Activated T-helper 17 cell treated with anti-CD3 and anti-CD28 coated beads, Interleukin-2, amount 50 U/mL, for 72 hours (primary cell): ENCODE measurements around the gene CPLX4. TPM values are rescaled to one million over a fixed set of nuclear protein-coding genes. Genes with fewer than 3 reads are reported as not detected.

Experiments
- ATAC-seq: fragments of 150-1000 bp; cut with Tn5 transposase; replicated peaks from 2 replicates; pipeline ENCODE4 v1.10.0; 2021; ENCODE audit warnings: mild to moderate bottlenecking, moderate library complexity
- H3K27ac Mint-ChIP-seq: one replicate; pipeline ENCODE4 v1.8.0; 2022; ENCODE audit warnings: mixed read lengths
- H3K27me3 Mint-ChIP-seq: one replicate; pipeline ENCODE4 v1.8.0; 2022; ENCODE audit warnings: mixed read lengths
- H3K36me3 Mint-ChIP-seq: one replicate; pipeline ENCODE4 v1.8.0; 2022; ENCODE audit warnings: low read depth, mild to moderate bottlenecking, mixed read lengths
- H3K4me1 Mint-ChIP-seq: one replicate; pipeline ENCODE4 v1.8.0; 2022; ENCODE audit warnings: mixed read lengths
- H3K4me3 Mint-ChIP-seq: one replicate; pipeline ENCODE4 v1.8.0; 2022; ENCODE audit warnings: mild to moderate bottlenecking, mixed read lengths
- H3K9me3 Mint-ChIP-seq: one replicate; pipeline ENCODE4 v1.8.0; 2022; ENCODE audit warnings: mixed read lengths
- total RNA-seq, 2 donors: library from RNA; stranded (reverse); gene quantifications; one replicate each; pipeline ENCODE4 v1.2.3, GENCODE V29; 2022

CPLX4 gene
- total RNA-seq, 2 donors from 2014 or later = not detected

DNA sequence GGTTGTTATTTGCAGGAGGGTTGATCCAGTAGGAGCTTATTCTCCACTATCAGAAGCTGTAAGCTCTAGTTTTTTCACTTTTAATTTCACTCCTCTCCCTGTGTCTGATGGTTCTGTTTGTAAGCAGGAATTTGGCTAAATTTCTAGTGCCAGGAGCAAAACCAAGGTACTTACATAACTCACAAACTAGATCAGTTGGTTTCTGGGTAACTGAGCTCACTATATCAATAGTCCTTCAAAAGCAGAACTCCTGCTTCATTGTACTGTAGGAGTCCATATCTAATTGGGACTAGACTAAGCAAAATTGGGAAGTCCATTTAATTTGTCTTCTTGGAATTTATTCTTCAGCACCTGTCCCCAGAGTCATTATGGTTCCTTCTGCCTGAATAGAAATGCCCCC, 25.1 kb downstream of the CPLX4 start:
- Mint-ChIP-seq H3K27me3 (peaks cover 35% of the 10 kb centered on the region), H3K36me3 (no peaks in the 10 kb centered on the region), H3K4me3 (no peak overlapping the region), H3K4me1 (no peaks in the 10 kb centered on the region), H3K27ac (no peak overlapping the region), H3K9me3 (no peaks in the 10 kb centered on the region)
- no peak for ATAC-seq

DNA sequence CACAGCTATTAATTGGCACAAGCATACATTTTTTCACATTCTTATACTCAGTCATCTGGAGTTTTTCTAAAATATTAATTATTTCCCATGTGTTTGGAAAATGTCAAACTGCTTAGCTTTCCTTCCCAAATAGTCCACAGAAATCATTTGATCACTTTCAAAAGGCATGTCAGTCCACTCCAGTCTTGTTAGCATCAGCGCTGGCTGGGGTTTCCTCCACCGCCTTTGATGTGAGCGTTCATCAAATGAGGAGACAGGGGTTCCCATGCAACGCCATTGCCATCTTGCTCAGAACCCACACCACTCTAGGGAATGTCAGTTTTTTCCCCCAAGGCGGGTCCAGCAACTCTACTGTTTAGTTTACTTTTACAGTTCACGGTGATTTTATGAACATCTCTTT, 32.1 kb downstream of the CPLX4 start:
- Mint-ChIP-seq H3K27me3 (peaks cover 54% of the 10 kb centered on the region), H3K9me3 (no peaks in the 10 kb centered on the region), H3K4me3 (no peak overlapping the region), H3K36me3 (no peaks in the 10 kb centered on the region), H3K4me1 (peaks cover 3% of the 10 kb centered on the region), H3K27ac (no peak overlapping the region)
- no peak for ATAC-seq

DNA sequence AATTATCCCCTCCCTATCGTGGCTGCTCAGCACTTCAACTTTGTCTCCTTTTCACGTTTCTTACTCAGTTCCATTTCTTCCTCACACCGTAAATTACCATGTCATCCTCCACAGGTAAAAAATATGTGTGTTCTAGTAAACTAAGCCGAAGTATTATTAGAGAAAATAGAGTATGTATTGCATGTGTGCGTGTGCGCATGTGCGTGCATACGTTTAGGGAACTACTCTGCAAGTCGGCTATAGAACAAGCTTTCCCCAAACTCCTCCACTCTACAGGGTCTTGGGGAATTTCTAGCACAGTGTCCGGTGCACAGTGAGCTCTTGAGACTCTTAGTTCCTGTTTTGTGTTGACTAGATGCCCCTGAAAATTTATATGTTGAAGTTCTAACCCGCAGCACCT, 36.1 kb downstream of the CPLX4 start:
- Mint-ChIP-seq H3K4me1 (peaks cover under 1% of the 10 kb centered on the region), H3K27me3 (peaks cover 63% of the 10 kb centered on the region), H3K27ac (no peak overlapping the region), H3K9me3 (no peaks in the 10 kb centered on the region), H3K4me3 (no peak overlapping the region), H3K36me3 (no peaks in the 10 kb centered on the region)
- ATAC-seq = no peak

DNA sequence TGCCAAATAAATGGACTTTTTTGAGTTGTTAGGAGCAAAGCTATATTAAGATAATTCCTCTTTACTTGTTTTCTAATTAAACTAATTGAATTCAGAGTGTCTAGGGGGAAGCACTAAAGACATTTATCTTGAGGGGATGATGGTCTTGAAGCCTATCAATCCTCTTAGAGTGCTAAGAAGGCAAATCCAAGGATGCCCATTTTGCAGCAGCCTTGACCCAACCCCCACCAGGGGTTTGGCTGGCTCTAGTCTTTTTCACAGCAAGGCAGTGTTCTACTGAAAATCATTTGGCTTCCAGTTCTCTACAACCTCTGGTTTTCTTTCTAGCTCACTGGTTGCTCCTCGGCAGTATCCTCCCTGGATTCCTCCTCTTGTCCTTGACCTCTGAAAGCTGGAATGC, 38.7 kb downstream of the CPLX4 start:
- no peak for ATAC-seq
- H3K27ac Mint-ChIP-seq = no peak overlapping the region
- peaks cover 1% of the 10 kb centered on the region for H3K36me3 Mint-ChIP-seq
- no peaks in the 10 kb centered on the region for H3K9me3 Mint-ChIP-seq
- peaks cover 66% of the 10 kb centered on the region for H3K27me3 Mint-ChIP-seq
- no peak overlapping the region for H3K4me3 Mint-ChIP-seq
- H3K4me1 Mint-ChIP-seq = no peaks in the 10 kb centered on the region

DNA sequence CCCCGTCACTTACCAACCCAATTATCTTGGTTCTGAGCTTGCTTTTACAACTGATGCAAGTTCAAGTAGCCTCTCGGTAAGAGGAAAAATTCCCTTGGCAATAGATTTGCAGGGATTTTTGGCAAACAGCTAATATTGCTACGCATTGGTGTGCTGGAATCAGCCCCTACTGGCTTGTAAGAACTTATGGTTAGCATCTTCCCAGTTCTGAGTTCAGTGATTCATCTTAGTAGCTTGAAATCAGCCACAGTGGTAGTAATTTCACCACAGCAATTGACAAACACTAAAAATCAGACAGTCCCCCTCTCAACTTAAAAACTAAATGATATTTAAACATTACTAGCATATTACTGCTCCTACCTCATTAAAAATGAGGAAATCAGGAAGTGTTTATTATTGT, 39.3 kb downstream of the CPLX4 start:
- no peak overlapping the region for H3K27ac Mint-ChIP-seq
- H3K9me3 Mint-ChIP-seq = no peaks in the 10 kb centered on the region
- ATAC-seq = no peak
- no peaks in the 10 kb centered on the region for H3K4me1 Mint-ChIP-seq
- H3K4me3 Mint-ChIP-seq = no peak overlapping the region
- peaks cover 5% of the 10 kb centered on the region for H3K36me3 Mint-ChIP-seq
- peaks cover 66% of the 10 kb centered on the region for H3K27me3 Mint-ChIP-seq

DNA sequence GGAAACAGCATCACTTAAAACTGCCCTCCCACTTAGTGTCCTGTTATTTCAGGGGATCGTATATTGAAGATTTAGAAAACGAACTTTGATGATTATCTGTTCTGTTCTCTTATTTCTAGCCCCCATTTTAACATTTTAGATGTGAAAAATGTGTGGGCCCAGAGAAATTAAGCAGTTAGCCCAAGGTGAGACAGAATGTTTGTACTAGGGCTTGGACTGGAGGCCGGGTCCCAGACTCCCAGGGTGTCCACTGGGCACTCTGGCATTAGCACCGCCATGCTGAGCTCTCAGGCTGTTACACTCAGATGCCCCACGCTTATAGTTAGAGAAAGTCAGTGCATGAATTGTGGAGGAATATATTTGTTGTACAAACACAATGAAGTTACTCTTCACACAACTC, 39.7 kb downstream of the CPLX4 start:
- H3K27me3 Mint-ChIP-seq = peaks cover 69% of the 10 kb centered on the region
- H3K4me3 Mint-ChIP-seq = no peak overlapping the region
- H3K27ac Mint-ChIP-seq = no peak overlapping the region
- H3K36me3 Mint-ChIP-seq = peaks cover 5% of the 10 kb centered on the region
- no peaks in the 10 kb centered on the region for H3K9me3 Mint-ChIP-seq
- no peak for ATAC-seq
- H3K4me1 Mint-ChIP-seq = no peaks in the 10 kb centered on the region

DNA sequence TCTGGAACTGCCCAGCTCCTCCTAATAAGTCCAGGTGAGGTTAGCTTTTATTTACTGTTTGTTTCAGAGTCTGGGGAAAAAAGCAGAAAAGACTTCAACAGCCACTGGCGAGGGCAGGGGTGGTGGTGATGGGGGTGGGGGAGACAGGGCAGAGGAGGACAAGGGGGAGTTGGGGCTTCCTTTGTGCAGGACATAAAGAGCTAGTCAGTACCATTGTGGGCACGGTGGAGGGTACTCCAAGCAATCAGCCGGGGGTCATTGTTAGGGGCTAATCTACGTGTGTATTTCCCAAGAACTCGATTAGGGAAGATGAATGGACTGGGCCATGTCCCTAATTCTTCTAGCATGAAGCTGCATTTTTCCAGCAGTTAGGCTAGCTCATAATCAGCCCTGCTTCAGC, 42.4 kb downstream of the CPLX4 start:
- Mint-ChIP-seq H3K9me3 (no peaks in the 10 kb centered on the region), H3K36me3 (peaks cover 5% of the 10 kb centered on the region), H3K27ac (no peak overlapping the region), H3K4me1 (no peaks in the 10 kb centered on the region), H3K27me3 (peaks cover 69% of the 10 kb centered on the region), H3K4me3 (no peak overlapping the region)
- no peak for ATAC-seq

DNA sequence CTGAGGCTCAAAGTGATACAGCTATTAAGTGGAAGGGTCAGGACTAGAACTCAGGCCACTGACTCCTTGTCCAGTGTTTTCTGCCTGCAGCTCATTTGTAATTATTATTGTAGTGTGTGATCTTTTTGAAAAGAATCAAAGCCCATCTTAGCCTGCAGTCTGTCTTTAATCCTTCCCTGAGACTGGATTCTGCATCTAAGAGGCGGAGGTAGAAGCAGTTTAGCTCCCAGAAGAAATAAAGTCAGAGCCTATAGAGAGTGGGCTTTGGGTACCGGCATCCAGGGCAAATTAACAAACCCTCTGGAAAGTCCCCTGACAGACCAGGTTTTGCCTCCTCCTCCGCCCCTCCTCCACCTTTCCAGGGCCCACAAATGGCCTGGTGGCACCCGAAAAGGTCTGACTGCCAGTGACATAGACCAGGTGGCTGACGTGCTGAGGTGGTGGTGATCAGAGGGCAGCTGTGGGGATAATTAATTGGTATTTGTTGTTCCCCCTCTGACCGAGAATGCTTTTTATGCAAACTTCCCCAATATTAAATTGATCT, 43.0 kb downstream of the CPLX4 start:
- ATAC-seq = no peak
- Mint-ChIP-seq H3K4me1 (no peaks in the 10 kb centered on the region), H3K9me3 (no peaks in the 10 kb centered on the region), H3K4me3 (no peak overlapping the region), H3K36me3 (peaks cover 5% of the 10 kb centered on the region), H3K27me3 (peaks cover 71% of the 10 kb centered on the region), H3K27ac (no peak overlapping the region)

DNA sequence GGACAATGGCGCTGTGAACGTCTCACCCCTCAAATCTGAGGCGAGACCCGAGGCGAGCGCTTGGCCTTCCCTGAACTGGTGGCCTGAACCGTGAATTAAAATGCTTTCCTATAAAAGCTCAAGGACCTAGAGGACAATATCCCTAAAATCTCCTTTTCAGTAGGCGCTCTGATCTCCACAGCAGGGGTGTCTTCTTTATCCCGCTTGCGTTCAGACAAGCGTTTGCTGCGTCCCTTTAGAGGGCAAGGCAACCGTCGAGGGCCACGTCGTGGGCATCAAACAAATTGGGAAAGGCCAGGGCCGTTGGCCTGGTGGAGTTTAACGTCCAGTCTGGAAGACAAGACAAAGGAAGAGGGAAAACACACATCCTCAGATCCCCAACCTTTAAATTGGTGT, 43.9 kb downstream of the CPLX4 start:
- peaks cover 9% of the 10 kb centered on the region for H3K36me3 Mint-ChIP-seq
- no peak overlapping the region for H3K4me3 Mint-ChIP-seq
- H3K27me3 Mint-ChIP-seq = peaks cover 75% of the 10 kb centered on the region
- no peak for ATAC-seq
- no peaks in the 10 kb centered on the region for H3K9me3 Mint-ChIP-seq
- no peak overlapping the region for H3K27ac Mint-ChIP-seq
- peaks cover 4% of the 10 kb centered on the region for H3K4me1 Mint-ChIP-seq

DNA sequence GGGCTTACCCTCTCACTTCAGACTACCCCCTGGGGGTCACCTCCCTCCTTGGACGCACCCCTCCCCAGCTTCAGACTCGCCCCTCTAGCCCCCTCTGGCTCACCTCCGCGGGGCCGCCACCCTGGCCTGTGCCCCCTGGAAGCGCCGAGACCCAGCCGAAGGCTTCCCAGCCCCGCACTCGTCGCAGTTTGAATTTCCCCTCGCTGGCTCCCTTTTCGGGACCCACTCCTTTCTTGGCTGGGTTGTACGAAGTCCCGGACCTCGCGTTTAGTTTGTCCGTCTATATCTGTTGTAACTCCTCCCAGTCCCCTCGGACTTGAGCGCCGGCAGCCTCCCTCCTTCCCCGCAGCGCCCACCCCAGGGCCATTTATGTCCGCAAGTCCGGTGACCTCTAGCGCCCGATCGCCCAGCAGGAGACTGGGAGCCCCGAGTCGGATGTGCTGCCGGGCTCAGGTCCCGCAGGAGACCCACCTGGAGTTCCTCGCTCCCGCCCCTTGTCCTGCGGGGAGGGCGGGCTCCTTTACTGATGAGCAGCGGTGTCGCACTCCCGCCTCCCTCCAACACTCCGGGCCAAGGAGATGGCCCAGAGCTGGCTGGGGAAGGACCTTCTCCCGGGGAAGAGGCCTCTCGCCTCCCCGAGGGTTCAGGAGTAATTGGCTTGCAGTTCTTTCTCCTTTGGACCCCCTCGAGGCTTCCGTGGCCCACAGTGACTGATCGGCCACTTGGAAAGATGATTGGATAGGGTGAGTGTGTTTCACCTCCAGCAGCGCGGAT, 44.5 kb downstream of the CPLX4 start:
- Mint-ChIP-seq H3K36me3 (peaks cover 10% of the 10 kb centered on the region), H3K4me3 (peak overlapping the region; percentile 39), H3K4me1 (peaks cover 5% of the 10 kb centered on the region), H3K9me3 (no peaks in the 10 kb centered on the region), H3K27ac (no peak overlapping the region), H3K27me3 (peaks cover 74% of the 10 kb centered on the region)
- ATAC-seq = no peak

DNA sequence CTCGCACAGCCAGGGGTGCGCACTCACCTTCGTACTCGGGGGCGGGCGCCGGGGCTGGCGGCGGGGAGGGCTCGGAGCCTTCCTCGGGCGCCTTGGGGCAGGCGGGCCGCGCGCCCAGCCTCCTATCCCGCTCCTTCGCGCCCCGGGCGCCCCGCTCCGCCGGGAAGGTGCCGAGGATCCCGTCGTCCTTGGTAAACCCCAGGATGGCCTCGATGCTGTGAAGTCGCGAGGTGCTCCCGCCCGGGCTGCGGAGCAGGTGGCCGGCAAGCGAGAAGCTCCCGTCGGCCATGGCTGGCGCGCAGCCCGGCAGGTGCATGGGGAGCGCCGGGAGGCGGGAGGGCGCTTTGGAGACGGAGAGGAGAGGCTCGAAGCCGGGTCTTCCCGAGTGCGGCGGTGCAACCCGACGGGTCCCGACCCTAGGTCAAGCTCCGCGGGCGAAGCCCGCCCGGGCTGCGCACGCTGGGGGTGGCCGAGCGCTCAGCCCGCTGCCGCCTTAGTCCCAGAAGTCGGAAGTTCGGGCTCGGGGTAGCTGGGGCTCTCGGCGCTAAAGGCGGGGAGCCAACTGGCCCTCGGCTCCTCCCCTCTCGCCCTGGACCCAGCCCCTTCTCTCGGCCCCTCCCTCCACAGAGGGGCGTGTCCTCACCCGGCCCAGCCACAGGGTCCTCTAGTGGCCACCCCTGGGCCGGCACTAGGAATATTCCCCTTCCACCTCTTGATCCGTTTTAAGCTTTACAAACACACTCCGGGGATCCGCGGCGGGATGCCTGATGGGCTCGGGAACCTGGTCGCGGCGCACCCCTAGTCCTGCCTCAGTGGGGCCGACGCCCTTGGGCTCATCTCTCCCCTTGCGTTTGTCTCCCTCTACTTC, 45.3 kb downstream of the CPLX4 start, which contains the start of gene RAX:
RAX (minus strand) TSS at position 564 of the 868 bp plus-strand sequence; CDS start at position 316, 248 bp downstream.
- H3K36me3 Mint-ChIP-seq = peaks cover 10% of the 10 kb centered on the region
- peak within 1 kb of the TSS; percentile 39 for H3K4me3 Mint-ChIP-seq
- no peak within 1 kb of the TSS for H3K27ac Mint-ChIP-seq
- H3K9me3 Mint-ChIP-seq = no peaks in the 10 kb centered on the region
- ATAC-seq = peak; percentile 35
- H3K27me3 Mint-ChIP-seq = peaks cover 74% of the 10 kb centered on the region
- H3K4me1 Mint-ChIP-seq = peaks cover 9% of the 10 kb centered on the region

DNA sequence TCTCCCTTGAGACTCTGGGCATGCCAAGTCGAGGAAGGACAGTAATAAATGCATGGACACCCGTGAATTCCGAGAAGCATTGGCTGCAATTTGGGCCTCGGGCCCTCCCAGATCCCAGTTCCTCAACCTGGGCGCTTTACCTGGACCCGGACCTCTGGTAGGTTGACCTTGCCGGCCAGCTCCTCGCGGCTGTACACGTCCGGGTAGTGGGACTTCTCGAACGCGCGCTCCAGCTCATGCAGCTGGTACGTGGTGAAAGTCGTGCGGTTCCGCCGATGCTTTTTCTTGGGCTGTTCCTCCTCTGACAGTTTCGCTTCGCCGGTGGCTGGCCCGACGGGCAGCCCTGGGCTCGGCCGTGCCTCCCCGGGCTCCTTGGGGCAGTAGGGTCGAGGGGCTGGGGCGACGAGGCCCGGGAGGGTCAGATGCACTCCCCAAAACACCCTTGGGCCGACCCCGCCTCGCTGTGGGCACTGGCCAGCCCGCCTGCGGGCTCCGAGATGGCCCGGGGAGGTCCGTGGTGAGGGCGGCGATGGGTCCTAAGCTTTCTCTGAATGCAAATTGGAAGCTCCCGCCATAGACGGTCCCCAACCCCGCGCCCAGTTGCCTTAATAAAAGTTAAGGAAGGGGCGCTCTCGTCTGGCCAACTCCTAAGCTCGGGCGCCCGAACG, 46.1 kb downstream of the CPLX4 start:
- peak overlapping the region; percentile 23 for H3K4me3 Mint-ChIP-seq
- no peaks in the 10 kb centered on the region for H3K9me3 Mint-ChIP-seq
- H3K4me1 Mint-ChIP-seq = peaks cover 11% of the 10 kb centered on the region
- no peak overlapping the region for H3K27ac Mint-ChIP-seq
- H3K36me3 Mint-ChIP-seq = peaks cover 10% of the 10 kb centered on the region
- ATAC-seq = no peak
- H3K27me3 Mint-ChIP-seq = peaks cover 72% of the 10 kb centered on the region

DNA sequence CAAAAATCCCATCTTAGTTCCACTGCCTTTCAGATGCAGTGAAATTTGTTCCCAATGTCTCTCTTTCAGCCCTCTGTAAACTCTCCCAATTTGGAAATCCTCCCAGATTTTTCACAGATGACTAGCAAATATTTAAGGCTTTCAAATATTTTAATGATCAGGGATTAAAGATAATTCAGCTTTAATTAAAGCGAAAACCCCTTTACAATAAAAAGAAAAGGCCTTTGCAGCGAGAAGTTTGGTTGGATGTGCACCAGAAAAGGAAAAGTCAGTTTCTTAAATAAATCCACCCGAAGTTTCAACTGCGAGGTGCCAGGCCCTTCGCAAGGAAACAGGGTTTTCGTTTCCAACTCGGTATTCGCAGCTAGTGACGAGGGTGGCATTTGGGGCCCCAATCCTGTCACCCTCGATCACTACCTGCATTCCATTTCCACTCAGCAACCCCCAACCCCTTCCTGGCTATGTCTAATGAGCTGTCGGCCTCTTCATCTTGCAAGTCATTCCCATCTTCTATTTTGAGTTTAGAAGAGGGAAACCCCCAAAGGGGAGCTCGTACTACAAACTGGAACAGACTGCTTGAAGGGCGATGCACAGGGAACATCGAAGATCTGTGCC, 46.7 kb downstream of the CPLX4 start:
- Mint-ChIP-seq H3K9me3 (no peaks in the 10 kb centered on the region), H3K36me3 (peaks cover 10% of the 10 kb centered on the region), H3K4me3 (peak overlapping the region; percentile 23), H3K27ac (no peak overlapping the region), H3K27me3 (peaks cover 70% of the 10 kb centered on the region), H3K4me1 (peaks cover 11% of the 10 kb centered on the region)
- ATAC-seq = no peak

DNA sequence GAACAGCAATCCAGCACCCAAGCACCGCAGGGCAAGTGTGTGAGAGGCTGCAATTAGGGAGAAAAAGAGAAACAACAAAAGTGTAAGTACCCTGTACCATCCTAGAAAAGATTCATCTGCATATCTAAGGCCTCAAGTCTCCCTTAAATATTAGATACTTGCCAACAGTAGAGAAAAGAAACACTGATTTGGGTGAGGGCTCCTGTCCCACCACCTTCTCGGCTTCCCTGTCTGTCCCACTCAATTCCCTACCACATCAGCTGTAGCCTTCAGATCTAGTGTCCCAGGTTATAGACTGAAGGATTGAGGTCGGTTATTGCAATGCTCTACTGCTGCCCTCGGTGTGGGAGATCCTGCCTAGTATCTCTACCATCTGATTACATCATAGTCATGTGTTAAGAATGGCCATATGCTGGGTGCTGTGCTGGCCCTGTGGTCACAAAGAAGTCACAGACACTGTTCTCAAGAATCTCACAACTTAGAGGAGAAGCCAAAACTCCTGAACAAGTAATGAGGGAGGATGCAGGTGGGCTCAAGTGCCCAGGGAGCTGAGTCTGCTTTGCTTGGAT, 47.7 kb downstream of the CPLX4 start:
- no peaks in the 10 kb centered on the region for H3K9me3 Mint-ChIP-seq
- peaks cover 10% of the 10 kb centered on the region for H3K36me3 Mint-ChIP-seq
- no peak overlapping the region for H3K4me3 Mint-ChIP-seq
- H3K4me1 Mint-ChIP-seq = peaks cover 11% of the 10 kb centered on the region
- peaks cover 70% of the 10 kb centered on the region for H3K27me3 Mint-ChIP-seq
- ATAC-seq = no peak
- H3K27ac Mint-ChIP-seq = no peak overlapping the region
